Panc1 (cell line): Measurements from ENCODE around the gene CSF1. TPM values are rescaled to one million over a fixed set of nuclear protein-coding genes. Genes with fewer than 3 reads are reported as not detected.

Experiments
- ATAC-seq: fragments of 200-7000 bp; cut with Tn5 transposase; 2 replicates; pipeline ENCODE4 v1.9.1; 2020; ENCODE audit warnings: mild to moderate bottlenecking, moderate library complexity
- BruUV-seq: library from RNA; stranded (reverse); fragments of 400-500 nt; replicated peaks from 2 replicates; lab custom pipeline; 2021; lab: Mats Ljungman, UMichigan
- CTCF ChIA-PET: fragments of 300-600 bp; sonication (Branson Sonifier 250); formaldehyde crosslinking; loops from one replicate; lab custom pipeline; 2022; ENCODE audit warnings: antibody characterized with exemption; lab: Charles Lee
- POLR2A ChIA-PET: fragments of 300-600 bp; sonication (Branson Sonifier 250); formaldehyde crosslinking; loops from one replicate; lab custom pipeline; 2022; ENCODE audit warnings: antibody characterized with exemption; lab: Charles Lee
- DNase-seq: peaks from one replicate; pipeline ENCODE4 v3.0.0-alpha.2; 2010; ENCODE audit warnings: low read depth, low spot score
- H3K27ac ChIP-seq: 2 replicates; pipeline ENCODE4 v1.5.1; 2011; ENCODE audit warnings: mild to moderate bottlenecking, low read length, inconsistent platforms
- H3K27me3 ChIP-seq: fragments of 200-500 bp; sonication (Bioruptor generic); 2 replicates; pipeline ENCODE4 v1.6.0; 2014; ENCODE audit warnings: low read length, inconsistent platforms; ENCODE audit not compliant: control insufficient read depth, insufficient read depth
- H3K36me3 ChIP-seq: fragments of 200-500 bp; sonication (Bioruptor generic); 2 replicates; pipeline ENCODE4 v1.5.1; 2014; ENCODE audit warnings: inconsistent platforms, mild to moderate bottlenecking, low read length, moderate library complexity; ENCODE audit not compliant: control insufficient read depth, insufficient read depth
- H3K4me1 ChIP-seq: 2 replicates; pipeline ENCODE4 v1.5.1; 2011; ENCODE audit warnings: inconsistent platforms, mild to moderate bottlenecking, low read length, moderate library complexity; ENCODE audit not compliant: control insufficient read depth, insufficient read depth
- H3K4me3 ChIP-seq, 2 experiments: 2 replicates each; pipeline ENCODE4 v1.5.1; 2011 to 2012; ENCODE audit warnings: low read depth in 2 of 2, low read length in 2 of 2, mild to moderate bottlenecking in 2 of 2, inconsistent platforms in 1 of 2, moderate library complexity in 1 of 2
- H3K9me3 ChIP-seq: fragments of 200-500 bp; sonication (Bioruptor generic); 2 replicates; pipeline ENCODE4 v1.5.1; 2014; ENCODE audit warnings: low read depth, mild to moderate bottlenecking, inconsistent platforms, low read length, moderate library complexity; ENCODE audit not compliant: control insufficient read depth, insufficient read depth
- CTCF ChIP-seq: fragments of 450-650 bp; IDR thresholded peaks from 2 replicates; pipeline ENCODE4 v1.5.1; 2017; ENCODE audit warnings: mild to moderate bottlenecking
- POLR2AphosphoS5 ChIP-seq: IDR thresholded peaks from 2 replicates; pipeline ENCODE4 v1.6.1; 2012; ENCODE audit warnings: mild to moderate bottlenecking, low read depth, low read length, moderate library complexity
- REST ChIP-seq, 2 experiments: IDR thresholded peaks; 2 replicates each; pipeline ENCODE4 v1.6.1; 2011 to 2012; ENCODE audit warnings: low read depth in 2 of 2, control low read depth in 1 of 2, low read length in 1 of 2, mild to moderate bottlenecking in 1 of 2, moderate library complexity in 1 of 2; ENCODE audit not compliant: insufficient read depth in 1 of 2
- SIN3A ChIP-seq: IDR thresholded peaks from 2 replicates; pipeline ENCODE4 v1.6.1; 2012; ENCODE audit warnings: low read depth, mild to moderate bottlenecking, low read length, moderate library complexity, borderline replicate concordance; ENCODE audit not compliant: insufficient read depth
- TCF7L2 ChIP-seq: IDR thresholded peaks from 2 replicates; pipeline ENCODE4 v1.6.1; 2011; ENCODE audit warnings: mild to moderate bottlenecking, low read depth, low read length, inconsistent platforms
- in situ Hi-C: cut with HindIII; loops from 2 replicates; pipeline ENCODE4 v1.10.0; 2016; ENCODE audit warnings: low sequenced_read_pairs, low pct_unique_long_range_greater_than_20kb
- intact Hi-C: fragments of 100-400 bp; cut with micrococcal nuclease; formaldehyde crosslinking; loops from one replicate; pipeline ENCODE4 v1.10.0; 2022; ENCODE audit not compliant: unreplicated experiment
- total RNA-seq: library from RNA; stranded (reverse); gene quantifications from one replicate; pipeline ENCODE4 v1.2.1, GENCODE V29; 2021; ENCODE audit not compliant: unreplicated experiment

Gene CSF1
- total RNA-seq, 1 experiment from 2014 or later, result 217 TPM

DNA sequence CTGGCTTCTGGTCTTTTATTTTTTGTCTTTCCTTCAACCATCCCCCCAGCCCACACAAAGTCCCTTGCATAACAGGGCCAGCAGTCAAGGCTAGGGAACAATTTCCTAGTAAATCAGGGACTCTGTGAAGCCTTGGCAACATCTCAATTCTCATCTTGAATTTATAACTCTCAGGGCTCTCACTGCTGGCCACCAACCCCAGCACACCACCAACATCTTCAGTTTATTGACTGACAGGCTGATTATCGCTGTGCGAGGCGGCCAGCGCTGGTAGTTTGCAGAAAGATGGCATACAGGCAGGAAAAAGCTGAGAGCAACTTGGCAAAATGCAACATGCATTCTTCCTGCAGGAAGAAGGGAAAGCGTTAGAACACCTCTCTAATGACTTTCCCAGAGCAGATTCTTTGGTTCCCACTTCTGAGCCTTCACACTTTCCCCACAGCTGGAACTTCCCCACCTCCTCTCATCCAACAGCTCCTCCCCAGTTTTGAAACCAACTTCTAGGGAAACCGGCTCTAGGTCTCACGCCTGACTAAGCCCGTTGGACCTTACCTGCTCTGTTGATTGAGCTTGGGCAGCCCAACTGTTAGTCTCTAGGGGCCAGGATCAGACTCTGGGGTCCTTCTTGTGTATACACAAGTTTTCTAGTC lies 26.3 kb upstream of the CSF1 start:
- Histone ChIP-seq H3K36me3 (no peaks in the 10 kb centered on the region), H3K4me1 (peaks cover 35% of the 10 kb centered on the region), H3K4me3 (no peak overlapping the region), H3K27me3 (no peaks in the 10 kb centered on the region), H3K27ac (peak overlapping the region; percentile 85; the same call in 1 of the 2 replicates), H3K9me3 (no peaks in the 10 kb centered on the region)
- ChIA-PET POLR2A (no interaction called here), CTCF (no interaction called here)
- no TSS peak for BruUV-seq
- ATAC-seq (no peak), DNase-seq (no peak)
- in situ Hi-C loops (no loop called here), intact Hi-C loops (no loop called here)
- TF ChIP-seq CTCF (no peak), POLR2AphosphoS5 (no peak), REST (IDR thresholded peaks at IDR 0.05; ENCODE audit: insufficient read depth in 1 of 2, low read depth in 2 of 2, low read length in 1 of 2) (no peak), SIN3A (no peak), TCF7L2 (no peak)

DNA sequence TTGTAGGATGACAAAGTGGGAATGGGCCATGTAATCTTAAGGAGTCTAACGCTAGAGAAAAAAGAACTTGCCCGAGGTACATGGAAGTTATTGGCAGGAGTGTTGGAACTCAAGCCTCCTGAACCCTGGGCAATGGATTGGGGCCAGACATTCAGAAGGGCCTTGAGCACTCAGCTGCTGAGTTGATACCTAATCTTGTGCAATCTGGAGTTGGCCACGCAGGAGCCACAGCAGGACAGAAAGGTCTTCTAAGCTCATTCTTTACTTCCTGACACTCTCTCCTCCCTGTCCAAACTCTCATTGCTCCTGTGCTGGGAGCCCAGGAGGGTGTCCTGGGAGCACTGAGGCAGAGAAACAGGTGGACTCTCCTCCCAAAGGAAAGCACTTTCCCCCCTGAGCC lies 25.1 kb upstream of the CSF1 start:
- TF ChIP-seq SIN3A (no peak), REST (IDR thresholded peaks at IDR 0.05; ENCODE audit: insufficient read depth in 1 of 2, low read depth in 2 of 2, low read length in 1 of 2) (no peak), POLR2AphosphoS5 (no peak)
- ChIA-PET CTCF (no interaction called here), POLR2A (no interaction called here)
- DNase-seq, result no peak
- H3K9me3 ChIP-seq, result no peaks in the 10 kb centered on the region
- H3K4me1 ChIP-seq, result peaks cover 34% of the 10 kb centered on the region
- no peak overlapping the region for H3K4me3 ChIP-seq
- BruUV-seq, result no TSS peak
- no peak for ATAC-seq
- in situ Hi-C loops (no loop called here), intact Hi-C loops (no loop called here)
- peak overlapping the region; percentile 59 for H3K27ac ChIP-seq
- H3K36me3 ChIP-seq, result no peaks in the 10 kb centered on the region
- no peaks in the 10 kb centered on the region for H3K27me3 ChIP-seq
